ENCODE measurements around the gene EDN1. TPM values are rescaled to one million over a fixed set of nuclear protein-coding genes. Genes with fewer than 3 reads are reported as not detected.

Gene EDN1
- total RNA-seq, 1 experiment from 2014 or later = 15.1 TPM

GRCh38 chr6:12249541-12250382 lies 40.4 kb upstream of the EDN1 start:
- in situ Hi-C loops (cut with HindIII; ENCODE audit: low pct_unique_long_range_greater_than_20kb, low sequenced_read_pairs) = no loop called here
- H3K4me3 ChIP-seq (ENCODE audit: low read depth in 2 of 2, low read length in 2 of 2) = no peak overlapping the region
- CTCF ChIA-PET = no interaction called here

GRCh38 chr6:12250383-12250770 lies 39.8 kb upstream of the EDN1 start:
- Histone ChIP-seq H3K27ac (ENCODE audit: low read length) (no peak overlapping the region), H3K9me3 (ENCODE audit: control insufficient read depth, insufficient read depth, low read depth, low read length) (no peaks in the 10 kb centered on the region), H3K4me1 (ENCODE audit: control insufficient read depth, insufficient read depth, low read length) (no peaks in the 10 kb centered on the region), H3K27me3 (ENCODE audit: control insufficient read depth, insufficient read depth, low read length) (no peaks in the 10 kb centered on the region), H3K36me3 (ENCODE audit: control insufficient read depth, insufficient read depth, low read length) (no peaks in the 10 kb centered on the region), H3K4me3 (ENCODE audit: low read depth in 2 of 2, low read length in 2 of 2) (no peak overlapping the region)
- intact Hi-C loops (cut with micrococcal nuclease; ENCODE audit: unreplicated experiment) = no loop called here
- ATAC-seq (no peak), DNase-seq (ENCODE audit: low read depth, low spot score) (no peak)
- TF ChIP-seq SIN3A (IDR thresholded peaks at IDR 0.05; ENCODE audit: borderline replicate concordance, insufficient read depth, low read depth, low read length) (no peak), CTCF (IDR thresholded peaks at IDR 0.05) (no peak), TCF7L2 (IDR thresholded peaks at IDR 0.05; ENCODE audit: low read depth, low read length) (no peak), REST (IDR thresholded peaks at IDR 0.05; ENCODE audit: insufficient read depth in 1 of 2, low read depth in 2 of 2, low read length in 1 of 2) (no peak)
- CTCF ChIA-PET = no interaction called here
- POLR2A ChIA-PET = no interaction called here
- no TSS peak for BruUV-seq (replicated peaks)
- in situ Hi-C loops (cut with HindIII; ENCODE audit: low pct_unique_long_range_greater_than_20kb, low sequenced_read_pairs) = no loop called here

More at GRCh38 chr6:12249541-12250382, 40.4 kb upstream of the EDN1 start:
- DNase-seq (ENCODE audit: low read depth, low spot score) (no peak), ATAC-seq (no peak)
- Histone ChIP-seq H3K4me1 (ENCODE audit: control insufficient read depth, insufficient read depth, low read length) (no peaks in the 10 kb centered on the region), H3K9me3 (ENCODE audit: control insufficient read depth, insufficient read depth, low read depth, low read length) (no peaks in the 10 kb centered on the region), H3K27me3 (ENCODE audit: control insufficient read depth, insufficient read depth, low read length) (no peaks in the 10 kb centered on the region), H3K36me3 (ENCODE audit: control insufficient read depth, insufficient read depth, low read length) (no peaks in the 10 kb centered on the region), H3K27ac (ENCODE audit: low read length) (no peak overlapping the region)
- intact Hi-C loops (cut with micrococcal nuclease; ENCODE audit: unreplicated experiment) = no loop called here
- POLR2A ChIA-PET = no interaction called here
- no peak for TF ChIP-seq REST (IDR thresholded peaks at IDR 0.05; ENCODE audit: insufficient read depth in 1 of 2, low read depth in 2 of 2, low read length in 1 of 2)
- TF ChIP-seq POLR2AphosphoS5 (IDR thresholded peaks at IDR 0.05; ENCODE audit: low read depth, low read length) = no peak
- no peak for TF ChIP-seq CTCF (IDR thresholded peaks at IDR 0.05)
- no peak for TF ChIP-seq SIN3A (IDR thresholded peaks at IDR 0.05; ENCODE audit: borderline replicate concordance, insufficient read depth, low read depth, low read length)
- TF ChIP-seq TCF7L2 (IDR thresholded peaks at IDR 0.05; ENCODE audit: low read depth, low read length) = no peak
- BruUV-seq (replicated peaks) = no TSS peak

Data from Panc1 (cell line).